ENCODE measurements around the gene FAM193A.
"Not testable (repeated sequence)": the region's sequence is repeated elsewhere in the genome, so short reads cannot be mapped to it uniquely, and the experiment has no call there.

The FAM193A gene

GRCh38 chr4:2750719-2751605 is 214.5 kb downstream of the FAM193A start:
- DNase-seq (ENCODE audit: low spot score): no peak

- no peak for DNase-seq (ENCODE audit: low spot score)
These were observed 217.0 kb downstream of the FAM193A start for GRCh38 chr4:2753436-2753835.

- no peak for DNase-seq (ENCODE audit: low spot score)
These were observed 218.7 kb downstream of the FAM193A start for GRCh38 chr4:2754848-2755819.

GRCh38 chr4:2755821-2756690 is 219.6 kb downstream of the FAM193A start, which contains the start of gene TNIP2:
TNIP2 (minus strand) TSS chr4:2756336; CDS start chr4:2756289, 47 bp downstream.
- peak; percentile 100 for DNase-seq (ENCODE audit: low spot score)

GRCh38 chr4:2756691-2757350 is 220.4 kb downstream of the FAM193A start:
- DNase-seq (ENCODE audit: low spot score): no peak

GRCh38 chr4:2757426-2757825 is 221.0 kb downstream of the FAM193A start:
- no peak for DNase-seq (ENCODE audit: low spot score)

- no peak for DNase-seq (ENCODE audit: low spot score)
These were observed 224.8 kb downstream of the FAM193A start for GRCh38 chr4:2761035-2761923.

- no peak for DNase-seq (ENCODE audit: low spot score)
These were observed 225.6 kb downstream of the FAM193A start for GRCh38 chr4:2762048-2762447.

GRCh38 chr4:2762486-2763370 is 226.3 kb downstream of the FAM193A start:
- not testable (repeated sequence) for DNase-seq (ENCODE audit: low spot score)

- DNase-seq (ENCODE audit: low spot score): peak; percentile 44
These were observed 227.1 kb downstream of the FAM193A start for GRCh38 chr4:2763511-2763967.

- no peak for DNase-seq (ENCODE audit: low spot score)
These were observed 229.5 kb downstream of the FAM193A start for GRCh38 chr4:2765832-2766526.

GRCh38 chr4:2767046-2767704 is 230.7 kb downstream of the FAM193A start:
- no peak for DNase-seq (ENCODE audit: low spot score)

- no peak for DNase-seq (ENCODE audit: low spot score)
These were observed 231.2 kb downstream of the FAM193A start for GRCh38 chr4:2767705-2768074.

GRCh38 chr4:2768124-2768523 is 231.7 kb downstream of the FAM193A start:
- DNase-seq (ENCODE audit: low spot score): no peak

GRCh38 chr4:2768921-2769336 is 232.5 kb downstream of the FAM193A start:
- DNase-seq (ENCODE audit: low spot score): no peak

GRCh38 chr4:2771264-2771663 is 234.8 kb downstream of the FAM193A start:
- no peak for DNase-seq (ENCODE audit: low spot score)

GRCh38 chr4:2780643-2781042 is 244.2 kb downstream of the FAM193A start:
- not testable (repeated sequence) for DNase-seq (ENCODE audit: low spot score)

GRCh38 chr4:2781911-2782310 is 245.5 kb downstream of the FAM193A start:
- DNase-seq (ENCODE audit: low spot score): no peak
